ENCODE results near the gene F2RL2.
"Not testable (repeated sequence)": the region's sequence is repeated elsewhere in the genome, so short reads cannot be mapped to it uniquely, and the experiment has no call there.

The F2RL2 gene

DNA sequence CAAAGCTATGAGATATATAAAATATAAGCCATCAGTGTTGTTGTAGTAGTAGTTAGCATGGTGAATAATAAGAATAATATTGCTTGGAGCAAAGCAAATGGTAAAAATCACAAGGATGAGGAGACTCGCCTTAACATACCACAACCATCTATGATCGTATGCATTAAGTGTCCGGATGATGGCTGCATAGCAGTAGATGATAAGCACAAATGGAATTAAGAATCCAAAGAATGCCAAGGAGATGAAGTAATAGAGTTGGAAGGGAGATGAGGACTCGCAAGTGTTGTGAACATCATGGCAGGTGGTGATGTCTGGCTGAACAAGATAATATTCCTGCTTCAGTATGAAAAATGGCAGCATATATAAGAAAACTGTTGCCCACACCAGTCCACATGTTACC lies 5.5 kb downstream of the F2RL2 start:
- DNase-seq: no peak

- DNase-seq: no peak
These were observed 6.0 kb downstream of the F2RL2 start for GRCh38 chr5:76617229-76617628.

DNA sequence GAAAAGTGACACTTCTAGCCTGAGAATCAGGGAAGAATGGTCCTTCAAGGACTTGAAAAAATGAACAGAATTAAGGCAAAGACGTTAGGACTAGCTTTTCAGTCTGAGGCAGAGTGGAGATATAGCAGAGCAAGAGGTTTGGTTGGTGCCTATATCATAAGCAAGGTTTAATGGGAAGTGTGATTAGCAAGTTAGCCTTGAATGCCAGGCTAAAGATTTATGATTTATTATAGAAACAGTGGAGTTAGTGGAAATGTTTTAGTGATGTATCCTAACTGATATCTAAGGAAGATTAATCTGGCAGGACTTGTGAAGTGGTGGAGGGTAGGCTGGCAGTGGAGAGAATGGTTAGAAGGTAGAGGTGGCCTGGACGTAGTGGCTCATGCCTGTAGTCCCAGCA lies 7.0 kb downstream of the F2RL2 start:
- DNase-seq: no peak

GRCh38 chr5:76615759-76616158 lies 7.4 kb downstream of the F2RL2 start:
- DNase-seq: no peak

DNA sequence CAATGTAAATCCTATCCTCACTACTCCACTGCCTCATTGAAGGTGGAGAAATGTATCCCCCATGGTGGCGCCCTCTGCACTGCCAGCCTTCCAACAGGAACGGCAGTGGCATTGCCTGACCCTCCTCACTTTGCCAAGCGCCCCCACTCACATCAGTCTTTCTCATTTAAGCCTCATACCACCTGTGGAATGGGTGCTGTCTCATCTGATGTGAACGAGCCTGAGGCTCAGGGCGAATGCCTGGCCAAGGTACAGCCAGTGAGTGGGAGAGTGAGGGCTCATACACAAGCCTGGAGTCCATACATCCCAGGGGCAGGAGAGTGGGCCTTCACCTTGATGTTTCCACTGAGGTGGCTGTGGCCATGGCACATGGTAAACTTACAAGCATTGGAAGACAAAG lies 10.3 kb downstream of the F2RL2 start:
- DNase-seq: no peak

DNA sequence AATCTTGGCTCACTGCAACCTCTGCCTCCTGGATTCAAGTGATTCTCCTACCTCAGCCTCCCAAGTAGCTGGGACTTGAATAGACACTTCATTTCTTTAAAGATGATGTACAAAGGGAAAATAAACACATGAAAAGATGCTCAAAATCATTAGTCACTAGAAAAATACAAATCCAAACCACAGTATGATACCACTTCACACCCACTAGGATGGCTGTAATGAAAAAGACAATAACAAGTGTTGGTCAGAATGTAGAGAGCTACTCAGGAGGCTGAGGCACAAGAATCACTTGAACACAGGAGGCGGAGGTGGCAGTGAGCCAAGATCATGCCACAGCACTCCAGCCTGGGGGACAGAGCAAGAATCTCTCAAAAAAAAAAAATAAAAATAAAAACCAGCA lies 13.0 kb downstream of the F2RL2 start:
- DNase-seq: no peak

GRCh38 chr5:76608833-76609232 lies 14.4 kb downstream of the F2RL2 start:
- no peak for DNase-seq

DNA sequence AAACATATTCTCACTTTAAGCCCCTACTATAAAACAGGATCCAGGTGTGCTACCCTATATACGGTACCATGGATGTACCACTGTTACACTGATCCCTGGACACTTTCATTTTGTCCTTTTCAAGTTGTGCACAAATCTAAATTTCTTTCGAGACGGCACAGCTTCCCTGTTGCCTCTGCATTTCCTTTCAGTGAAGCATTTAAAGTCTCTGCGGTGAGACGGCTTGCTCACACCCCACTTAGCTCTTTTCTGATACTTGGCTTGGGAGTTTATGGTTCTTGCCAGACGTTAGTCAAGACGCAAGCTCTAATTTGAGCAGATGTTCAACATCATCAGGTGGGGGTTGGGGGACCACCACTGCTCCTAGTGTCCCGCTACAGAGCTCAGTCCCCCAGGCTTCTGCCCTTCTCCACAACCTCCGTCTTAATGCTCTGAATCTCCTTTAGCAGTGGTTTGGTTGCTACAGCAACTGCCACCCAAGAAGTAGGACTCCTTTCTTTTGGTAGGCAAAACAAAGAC lies 15.8 kb downstream of the F2RL2 start:
- DNase-seq: no peak

GRCh38 chr5:76606701-76607100 lies 16.5 kb downstream of the F2RL2 start:
- DNase-seq: no peak

GRCh38 chr5:76604838-76605237 lies 18.4 kb downstream of the F2RL2 start:
- DNase-seq: no peak

- DNase-seq: not testable (repeated sequence)
These were observed 19.2 kb downstream of the F2RL2 start for GRCh38 chr5:76603991-76604390.

- no peak for DNase-seq
These were observed 21.0 kb downstream of the F2RL2 start for GRCh38 chr5:76602094-76602726.

DNA sequence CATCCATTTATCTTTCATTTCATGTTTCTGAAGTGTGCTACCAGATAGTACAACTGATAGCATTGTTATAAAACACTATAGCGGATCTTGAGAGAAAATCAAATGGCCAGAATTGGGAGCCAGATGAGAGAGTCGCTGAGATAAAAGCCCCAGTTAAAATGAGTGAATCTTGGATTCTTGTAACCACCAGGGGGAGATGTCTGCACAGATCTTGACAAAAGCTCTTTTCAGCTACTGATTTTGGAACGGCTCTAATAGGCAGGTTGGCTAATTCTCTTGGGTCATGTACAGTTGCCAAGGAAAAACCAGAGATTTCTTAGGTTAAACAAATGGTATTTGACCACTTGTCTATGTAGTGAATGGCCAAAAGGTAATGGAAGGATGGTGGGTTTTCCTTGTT lies 21.7 kb downstream of the F2RL2 start:
- DNase-seq: peak; percentile 65

GRCh38 chr5:76600716-76601115 lies 22.5 kb downstream of the F2RL2 start:
- DNase-seq: no peak

DNA sequence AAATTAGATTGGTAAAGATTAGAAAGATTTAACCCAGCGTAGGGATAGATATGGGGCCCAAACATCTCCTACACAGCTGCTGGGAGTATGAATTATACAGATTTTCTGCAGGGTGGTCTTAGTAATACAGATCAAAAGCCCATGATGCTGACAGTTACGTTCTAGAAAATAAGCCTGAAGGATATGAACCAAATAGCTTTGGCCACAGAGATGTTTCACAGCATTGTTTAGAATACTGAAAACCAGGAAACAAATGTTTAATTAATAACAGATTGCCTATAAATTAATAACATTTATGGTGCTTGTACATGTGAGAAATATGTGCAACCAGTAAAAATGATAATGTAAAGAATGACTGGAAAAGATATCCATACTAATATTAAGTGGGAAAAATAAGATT lies 24.7 kb downstream of the F2RL2 start:
- DNase-seq: no peak

- DNase-seq: no peak
These were observed 27.3 kb downstream of the F2RL2 start for GRCh38 chr5:76595755-76596481.

GRCh38 chr5:76594107-76594506 lies 29.1 kb downstream of the F2RL2 start:
- no peak for DNase-seq

GRCh38 chr5:76592692-76593091 lies 30.5 kb downstream of the F2RL2 start:
- DNase-seq: no peak

DNA sequence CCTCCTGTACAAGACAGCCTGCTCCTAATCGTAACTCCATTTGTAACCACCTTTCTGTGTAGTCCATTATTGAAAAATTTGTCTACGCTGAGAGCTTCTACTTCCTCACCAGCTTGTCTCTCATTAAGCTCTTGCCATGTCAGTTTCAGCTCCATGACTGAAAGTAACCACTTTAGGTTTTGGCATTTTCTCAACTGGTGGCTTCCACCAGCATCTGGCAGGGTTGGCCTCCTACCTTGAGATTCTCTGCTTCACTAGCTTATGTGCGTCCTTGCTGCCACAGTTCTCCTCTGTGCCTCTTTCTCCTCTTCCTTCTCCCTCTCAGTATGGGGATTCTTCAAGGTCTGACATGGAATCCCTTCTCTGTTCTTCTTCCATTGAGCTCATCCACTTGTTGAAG lies 31.8 kb downstream of the F2RL2 start:
- no peak for DNase-seq

DNA sequence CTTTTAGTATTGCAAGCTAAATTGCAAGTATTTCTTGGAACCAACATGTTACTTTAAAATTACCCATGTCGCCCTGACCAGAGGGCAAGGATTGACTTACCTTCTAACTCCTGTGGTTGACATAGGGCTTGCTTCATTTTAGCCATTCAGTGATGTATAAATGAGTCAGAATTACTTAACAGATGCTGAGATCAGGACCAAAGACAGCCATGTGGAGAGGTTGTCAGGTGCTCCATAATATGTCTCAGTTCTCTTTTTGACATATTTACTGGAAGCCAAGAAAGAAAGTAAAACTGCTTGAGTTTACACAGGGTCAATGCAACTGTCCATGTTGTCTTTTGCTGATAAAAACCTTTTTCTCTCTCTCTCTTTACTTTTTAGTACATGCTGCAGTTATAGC lies 33.2 kb downstream of the F2RL2 start:
- no peak for DNase-seq

DNA sequence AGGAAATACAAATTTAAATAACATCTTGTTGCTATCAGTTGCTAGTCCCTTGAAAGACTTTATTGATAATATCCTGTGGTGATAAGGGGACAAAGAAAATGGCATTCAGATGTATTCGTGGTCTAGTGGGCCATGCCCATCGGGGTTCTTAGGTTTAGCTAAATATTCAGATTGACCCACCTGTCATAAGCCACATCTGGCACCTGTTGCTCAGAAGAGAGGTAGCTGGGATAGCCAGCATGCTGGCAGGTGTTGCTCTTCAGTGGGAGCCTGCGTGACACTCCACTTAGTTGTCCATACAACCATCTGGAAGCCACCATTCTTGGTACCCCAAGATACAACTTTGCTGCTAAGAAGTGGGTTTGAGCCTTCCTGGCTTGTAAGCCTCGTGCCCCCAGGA lies 36.7 kb downstream of the F2RL2 start:
- DNase-seq: no peak

DNA sequence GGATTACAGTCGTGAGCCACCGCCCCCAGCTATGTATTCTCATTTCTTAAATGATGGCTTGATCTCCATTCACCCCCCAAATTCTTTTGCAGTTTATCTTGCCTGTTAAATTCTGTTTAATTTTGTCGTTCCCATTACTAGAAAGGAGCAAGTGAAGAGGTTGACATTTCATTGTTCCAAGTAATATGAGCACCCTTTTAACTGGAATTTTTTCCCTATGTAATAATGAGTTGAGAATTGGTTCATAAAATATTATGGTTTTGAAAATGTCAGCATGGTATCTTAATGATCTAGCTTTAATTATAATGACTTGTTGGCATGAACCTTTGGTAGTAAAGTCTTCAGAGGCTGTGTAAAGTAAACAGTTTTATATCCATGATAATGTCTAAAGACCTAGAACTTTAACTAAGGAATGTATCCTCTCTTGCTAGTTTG lies 37.4 kb downstream of the F2RL2 start:
- DNase-seq: no peak

DNA sequence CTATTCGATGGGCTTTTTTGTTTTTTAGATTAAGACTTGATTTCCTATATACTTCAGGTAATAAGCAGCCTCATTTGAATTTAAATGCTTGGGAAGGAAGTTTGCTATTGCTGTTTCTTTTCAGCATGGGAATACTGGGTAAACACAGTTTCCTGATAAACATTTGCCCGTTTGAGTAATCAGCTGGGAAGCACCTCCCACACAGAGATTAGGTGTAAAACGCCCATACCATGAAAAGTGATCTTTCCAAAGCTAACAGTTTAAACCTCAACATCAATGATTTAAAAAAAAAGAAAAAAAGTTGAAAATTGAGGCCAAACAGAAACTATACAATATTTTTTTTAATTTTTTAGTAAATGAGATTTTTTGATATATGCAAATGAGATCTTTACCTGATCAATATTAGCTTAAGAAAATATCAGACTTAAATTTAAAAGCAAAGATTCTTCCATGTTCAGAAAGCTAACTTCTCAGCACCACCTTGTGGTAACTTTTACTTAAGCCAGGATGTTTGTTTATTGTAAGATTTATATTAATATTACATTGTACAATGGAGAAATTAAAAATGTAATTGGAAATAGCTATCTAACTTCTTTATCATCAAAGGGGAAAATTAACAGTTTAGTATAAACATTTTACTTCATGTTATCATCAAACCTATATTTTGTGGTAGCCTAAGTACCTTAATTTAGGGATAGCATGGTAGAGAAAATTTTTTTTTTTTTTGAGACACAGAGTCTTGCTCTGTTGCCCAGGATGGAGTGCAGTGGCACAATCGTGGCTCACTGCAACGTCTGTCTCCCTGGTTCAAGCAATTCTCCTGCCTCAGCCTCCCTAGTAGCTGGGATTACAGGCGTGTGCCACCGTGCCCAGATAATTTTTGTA lies 39.8 kb downstream of the F2RL2 start:
- DNase-seq: peak; percentile 28

Data from CD4-positive, alpha-beta T cell treated with Interleukin-4 for 4 hours (primary cell).